HEK293 (cell line): ENCODE results near the gene CEP43.

ENCODE experiments used
- EGR2 ChIP-seq: fragments of 450-650 bp; formaldehyde crosslinking; IDR thresholded peaks from 2 replicates; pipeline ENCODE4 v1.5.1; 2016; ENCODE audit warnings: low read depth, missing biosample characterization, missing genetic modification characterization
- FEZF1 ChIP-seq: fragments of 450-650 bp; formaldehyde crosslinking; IDR thresholded peaks from 2 replicates; pipeline ENCODE4 v1.5.1; 2016; ENCODE audit warnings: missing biosample characterization, missing genetic modification characterization
- INSM2 ChIP-seq: fragments of 450-650 bp; formaldehyde crosslinking; IDR thresholded peaks from 2 replicates; pipeline ENCODE4 v1.5.1; 2016; ENCODE audit warnings: missing biosample characterization, missing genetic modification characterization
- MZF1 ChIP-seq: fragments of 450-650 bp; formaldehyde crosslinking; IDR thresholded peaks from 2 replicates; pipeline ENCODE4 v1.5.1; 2017; ENCODE audit warnings: missing biosample characterization, missing genetic modification characterization, borderline replicate concordance
- PRDM2 ChIP-seq: fragments of 450-650 bp; formaldehyde crosslinking; IDR thresholded peaks from 2 replicates; pipeline ENCODE4 v1.5.1; 2016; ENCODE audit warnings: missing biosample characterization, missing genetic modification characterization, borderline replicate concordance
- SP2 ChIP-seq: fragments of 450-650 bp; formaldehyde crosslinking; IDR thresholded peaks from 2 replicates; pipeline ENCODE4 v1.5.1; 2016; ENCODE audit warnings: missing biosample characterization, missing genetic modification characterization
- WT1 ChIP-seq: fragments of 450-650 bp; formaldehyde crosslinking; IDR thresholded peaks from 2 replicates; pipeline ENCODE4 v1.5.1; 2016; ENCODE audit warnings: missing biosample characterization, missing genetic modification characterization
- ZBTB1 ChIP-seq: fragments of 450-650 bp; formaldehyde crosslinking; IDR thresholded peaks from 2 replicates; pipeline ENCODE4 v1.5.1; 2016; ENCODE audit warnings: missing biosample characterization, missing genetic modification characterization
- ZBTB49 ChIP-seq: fragments of 450-650 bp; formaldehyde crosslinking; IDR thresholded peaks from 2 replicates; pipeline ENCODE4 v1.5.1; 2016; ENCODE audit warnings: missing biosample characterization, missing genetic modification characterization, low read depth
- ZEB2 ChIP-seq: fragments of 450-650 bp; formaldehyde crosslinking; IDR thresholded peaks from 2 replicates; pipeline ENCODE4 v1.5.1; 2016; ENCODE audit warnings: missing biosample characterization, missing genetic modification characterization
- ZNF114 ChIP-seq: fragments of 450-650 bp; formaldehyde crosslinking; IDR thresholded peaks from 2 replicates; pipeline ENCODE4 v1.5.0; 2017; ENCODE audit warnings: missing biosample characterization, missing genetic modification characterization
- ZNF155 ChIP-seq: fragments of 450-650 bp; formaldehyde crosslinking; IDR thresholded peaks from 2 replicates; pipeline ENCODE4 v1.5.1; 2016; ENCODE audit warnings: missing biosample characterization, missing genetic modification characterization
- ZNF157 ChIP-seq: fragments of 450-650 bp; formaldehyde crosslinking; IDR thresholded peaks from 2 replicates; pipeline ENCODE4 v1.5.1; 2016; ENCODE audit warnings: missing biosample characterization, missing genetic modification characterization
- ZNF174 ChIP-seq: fragments of 450-650 bp; formaldehyde crosslinking; IDR thresholded peaks from 2 replicates; pipeline ENCODE4 v1.5.0; 2017; ENCODE audit warnings: missing biosample characterization, mild to moderate bottlenecking, missing genetic modification characterization
- ZNF26 ChIP-seq: fragments of 450-650 bp; formaldehyde crosslinking; IDR thresholded peaks from 2 replicates; pipeline ENCODE4 v1.5.1; 2016; ENCODE audit warnings: missing biosample characterization, missing genetic modification characterization
- ZNF518A ChIP-seq: fragments of 450-650 bp; formaldehyde crosslinking; conservative IDR thresholded peaks from 2 replicates; pipeline ENCODE4 v1.5.1; 2016; ENCODE audit warnings: low read depth, missing biosample characterization, missing genetic modification characterization
- ZNF677 ChIP-seq: fragments of 450-650 bp; IDR thresholded peaks from 2 replicates; pipeline ENCODE4 v1.5.0; 2018; ENCODE audit warnings: missing biosample characterization, mild to moderate bottlenecking, missing genetic modification characterization, moderate library complexity
- ZNF792 ChIP-seq: fragments of 450-650 bp; formaldehyde crosslinking; IDR thresholded peaks from 2 replicates; pipeline ENCODE4 v1.5.1; 2016; ENCODE audit warnings: missing biosample characterization, missing genetic modification characterization
- ZNF843 ChIP-seq: fragments of 450-650 bp; formaldehyde crosslinking; IDR thresholded peaks from 2 replicates; pipeline ENCODE4 v1.5.1; 2016; ENCODE audit warnings: missing biosample characterization, missing genetic modification characterization
- ZSCAN16 ChIP-seq: fragments of 450-650 bp; formaldehyde crosslinking; IDR thresholded peaks from 2 replicates; pipeline ENCODE4 v1.5.1; 2016; ENCODE audit warnings: missing biosample characterization, missing genetic modification characterization
- ZSCAN5A ChIP-seq: fragments of 450-650 bp; formaldehyde crosslinking; IDR thresholded peaks from 2 replicates; pipeline ENCODE4 v1.5.1; 2016; ENCODE audit warnings: missing biosample characterization, missing genetic modification characterization

The CEP43 gene

GRCh38 chr6:166998256-166999144, 697 bp upstream of the CEP43 start (continued):
- TF ChIP-seq INSM2 (tag by site-specific recombination) = no peak
- TF ChIP-seq FEZF1 (tag by site-specific recombination) = no peak
- no peak for TF ChIP-seq ZSCAN16 (tag by site-specific recombination)
- TF ChIP-seq WT1 (tag by site-specific recombination) = no peak
- TF ChIP-seq ZNF677 (tag by site-specific recombination) = no peak
- 0 out of 2 replicates have a peak, but pooled peaks have one; percentile 46 for TF ChIP-seq ZSCAN5A
- TF ChIP-seq ZNF155 = no peak
- peak; percentile 77 for TF ChIP-seq EGR2 (tag by site-specific recombination)
- TF ChIP-seq ZNF843 (tag by site-specific recombination) = no peak; the same call in 1 of the 2 replicates
- TF ChIP-seq SP2 = peak; percentile 42
- TF ChIP-seq ZNF174 (tag by site-specific recombination) = no peak
- no peak for TF ChIP-seq ZBTB1
- no peak for TF ChIP-seq ZNF157 (tag by site-specific recombination)
- no peak for TF ChIP-seq ZBTB49 (tag by site-specific recombination)
- no peak for TF ChIP-seq ZNF518A
- TF ChIP-seq MZF1 (tag by site-specific recombination) = no peak
- no peak for TF ChIP-seq PRDM2 (tag by site-specific recombination)
- peak; percentile 26 for TF ChIP-seq ZEB2
- TF ChIP-seq ZNF114 (tag by site-specific recombination) = no peak
- TF ChIP-seq ZNF26 (tag by site-specific recombination) = no peak
- no peak for TF ChIP-seq ZNF792 (tag by site-specific recombination)
